ENCODE results near the gene OTUD7B. TPM values are rescaled to one million over a fixed set of nuclear protein-coding genes. Genes with fewer than 3 reads are reported as not detected.

The OTUD7B gene
- total and polyA plus RNA-seq, 5 donors from 2014 or later, result 0.57 to 6.7 (median 1.3) TPM

DNA sequence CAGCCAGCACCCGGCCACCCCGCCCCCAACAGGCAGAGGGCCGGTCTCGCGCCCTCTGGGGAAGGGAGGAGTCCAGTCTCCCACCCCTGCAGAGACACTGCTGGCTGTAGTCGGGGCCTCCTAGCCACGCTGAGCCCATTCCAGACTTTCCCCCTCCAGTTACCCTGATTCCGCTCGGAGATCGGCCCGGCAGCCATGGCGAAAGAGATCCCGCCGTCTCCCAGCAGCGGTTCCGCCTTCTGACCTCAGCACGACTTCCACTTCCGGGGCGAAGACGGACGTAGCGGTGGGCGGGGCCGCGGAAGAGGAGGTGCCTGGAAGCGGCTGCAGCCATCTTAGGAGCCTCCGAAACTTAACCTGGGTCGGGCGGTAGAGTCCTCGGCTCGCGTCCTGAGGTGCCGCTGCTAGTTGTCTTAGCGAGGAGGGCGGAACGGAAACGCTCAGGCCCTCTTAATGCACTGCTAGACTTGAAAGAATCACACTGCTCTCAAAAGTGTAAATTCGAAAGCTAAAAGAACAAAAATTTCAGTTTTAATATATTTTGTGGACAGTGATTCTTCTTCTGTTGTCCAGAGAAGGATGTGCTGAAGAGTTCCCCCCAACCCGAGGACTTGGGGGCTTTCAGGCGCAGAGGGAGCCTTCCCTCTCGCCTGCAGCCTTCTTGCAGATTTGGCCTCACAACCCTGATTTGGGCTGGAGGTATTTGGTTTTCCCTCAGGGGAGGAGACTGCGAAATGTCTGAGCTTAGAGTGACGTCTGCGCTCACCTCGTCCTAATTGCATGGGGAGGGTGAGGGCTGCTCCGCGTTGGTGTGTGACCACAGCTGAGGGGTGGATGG is 82.7 kb downstream of the OTUD7B start, which contains the start of gene SF3B4:
TSS of gene SF3B4 (minus strand) at position 241 of the 838 bp plus-strand sequence. CDS start at position 197, 44 bp downstream.
- peaks cover 5% of the 10 kb centered on the region for H3K27me3 Mint-ChIP-seq
- peak within 1 kb of the TSS; percentile 97 to 99 (median 98) for H3K27ac Mint-ChIP-seq
- Histone ChIP-seq H3K4me1 (ENCODE audit: control insufficient read depth, insufficient read depth, low read length, poor library complexity, severe bottlenecking) (peaks cover 29% of the 10 kb centered on the region), H3K36me3 (ENCODE audit: control insufficient read depth, insufficient read depth, low read length) (peaks cover 40% of the 10 kb centered on the region), H3K27ac (ENCODE audit: insufficient read depth, low read length, poor library complexity, severe bottlenecking) (peak within 1 kb of the TSS; percentile 97), H3K27me3 (ENCODE audit: control insufficient read depth, insufficient read depth, low read length) (no peaks in the 10 kb centered on the region), H3K4me3 (ENCODE audit: low read depth, low read length) (peak within 1 kb of the TSS; percentile 92), H3K9me3 (ENCODE audit: control insufficient read depth in 2 of 2, low read length in 2 of 2) (no peaks in the 10 kb centered on the region)
- H3K36me3 Mint-ChIP-seq, result peaks cover 35% of the 10 kb centered on the region
- ATAC-seq (ENCODE audit: low read depth in 2 of 2), result peak; percentile 97 to 98
- peak within 1 kb of the TSS; percentile 95 to 100 (median 96) for H3K4me3 Mint-ChIP-seq
- H3K9me3 Mint-ChIP-seq, result no peaks in the 10 kb centered on the region
- peaks cover 23 to 49% (median 30%) of the 10 kb centered on the region in 4 donors for H3K4me1 Mint-ChIP-seq
- DNase-seq, result peak; percentile 93 to 98 (median 95)

GRCh38 chr1:149927056-149927562 is 83.4 kb downstream of the OTUD7B start:
- Mint-ChIP-seq H3K4me3 (peak overlapping the region; percentile 95 to 100 (median 96)), H3K36me3 (peaks cover 39% of the 10 kb centered on the region), H3K4me1 (peaks cover 23 to 49% (median 30%) of the 10 kb centered on the region in 4 donors), H3K9me3 (no peaks in the 10 kb centered on the region), H3K27me3 (peaks cover 2% of the 10 kb centered on the region), H3K27ac (peak overlapping the region in 2 of 3 donors; percentile 97 to 98)
- DNase-seq, result no peak
- Histone ChIP-seq H3K4me3 (ENCODE audit: low read depth, low read length) (peak overlapping the region; percentile 92), H3K9me3 (ENCODE audit: control insufficient read depth in 2 of 2, low read length in 2 of 2) (no peaks in the 10 kb centered on the region), H3K4me1 (ENCODE audit: control insufficient read depth, insufficient read depth, low read length, poor library complexity, severe bottlenecking) (peaks cover 29% of the 10 kb centered on the region), H3K27me3 (ENCODE audit: control insufficient read depth, insufficient read depth, low read length) (no peaks in the 10 kb centered on the region), H3K27ac (ENCODE audit: insufficient read depth, low read length, poor library complexity, severe bottlenecking) (peak overlapping the region; percentile 97), H3K36me3 (ENCODE audit: control insufficient read depth, insufficient read depth, low read length) (peaks cover 44% of the 10 kb centered on the region)
- no peak for ATAC-seq (ENCODE audit: low read depth in 2 of 2)

DNA sequence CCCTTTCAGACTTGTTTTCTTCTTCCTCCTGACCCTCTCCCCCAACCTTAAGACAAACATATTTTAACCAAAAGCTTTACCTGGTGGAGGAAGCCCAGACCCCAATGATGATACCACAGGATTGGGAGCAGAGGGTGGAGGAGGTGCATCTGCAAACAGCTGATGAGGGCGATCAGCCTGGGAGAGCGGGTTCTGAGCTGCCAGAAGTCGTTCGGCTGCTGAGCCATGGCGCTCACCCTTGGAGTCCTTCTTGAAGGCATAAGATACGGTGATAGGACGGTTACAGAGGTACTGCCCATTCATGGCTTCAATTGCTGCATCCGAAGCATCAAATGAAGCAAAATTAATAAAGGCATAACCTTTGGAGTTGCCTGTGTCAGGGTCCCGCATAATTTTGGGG is 84.2 kb downstream of the OTUD7B start:
- Histone ChIP-seq H3K4me3 (ENCODE audit: low read depth, low read length) (peak overlapping the region; percentile 92), H3K27ac (ENCODE audit: insufficient read depth, low read length, poor library complexity, severe bottlenecking) (no peak overlapping the region), H3K27me3 (ENCODE audit: control insufficient read depth, insufficient read depth, low read length) (no peaks in the 10 kb centered on the region), H3K4me1 (ENCODE audit: control insufficient read depth, insufficient read depth, low read length, poor library complexity, severe bottlenecking) (peaks cover 29% of the 10 kb centered on the region), H3K9me3 (ENCODE audit: control insufficient read depth in 2 of 2, low read length in 2 of 2) (no peaks in the 10 kb centered on the region), H3K36me3 (ENCODE audit: control insufficient read depth, insufficient read depth, low read length) (peaks cover 44% of the 10 kb centered on the region)
- Mint-ChIP-seq H3K9me3 (no peaks in the 10 kb centered on the region), H3K36me3 (peaks cover 44% of the 10 kb centered on the region), H3K27ac (peak overlapping the region in 1 of 3 donors; percentile 42), H3K4me1 (peaks cover 23 to 51% (median 30%) of the 10 kb centered on the region in 4 donors), H3K4me3 (peak overlapping the region; percentile 43 to 96 (median 92)), H3K27me3 (no peaks in the 10 kb centered on the region)
- DNase-seq (no peak), ATAC-seq (ENCODE audit: low read depth in 2 of 2) (no peak)

- H3K9me3 Mint-ChIP-seq, result no peaks in the 10 kb centered on the region
- peaks cover 44% of the 10 kb centered on the region for H3K36me3 Mint-ChIP-seq
- Histone ChIP-seq H3K27me3 (ENCODE audit: control insufficient read depth, insufficient read depth, low read length) (no peaks in the 10 kb centered on the region), H3K4me3 (ENCODE audit: low read depth, low read length) (peak overlapping the region; percentile 92), H3K36me3 (ENCODE audit: control insufficient read depth, insufficient read depth, low read length) (peaks cover 44% of the 10 kb centered on the region), H3K9me3 (ENCODE audit: control insufficient read depth in 2 of 2, low read length in 2 of 2) (no peaks in the 10 kb centered on the region), H3K4me1 (ENCODE audit: control insufficient read depth, insufficient read depth, low read length, poor library complexity, severe bottlenecking) (peaks cover 29% of the 10 kb centered on the region), H3K27ac (ENCODE audit: insufficient read depth, low read length, poor library complexity, severe bottlenecking) (no peak overlapping the region)
- peak overlapping the region; percentile 89 to 96 (median 94) for H3K4me3 Mint-ChIP-seq
- peaks cover 23 to 48% (median 30%) of the 10 kb centered on the region in 4 donors for H3K4me1 Mint-ChIP-seq
- ATAC-seq (ENCODE audit: low read depth in 2 of 2) (no peak), DNase-seq (no peak)
- H3K27me3 Mint-ChIP-seq, result no peaks in the 10 kb centered on the region
- H3K27ac Mint-ChIP-seq, result peak overlapping the region in 1 of 3 donors; percentile 42
These were observed 84.8 kb downstream of the OTUD7B start for GRCh38 chr1:149925751-149926150.

DNA sequence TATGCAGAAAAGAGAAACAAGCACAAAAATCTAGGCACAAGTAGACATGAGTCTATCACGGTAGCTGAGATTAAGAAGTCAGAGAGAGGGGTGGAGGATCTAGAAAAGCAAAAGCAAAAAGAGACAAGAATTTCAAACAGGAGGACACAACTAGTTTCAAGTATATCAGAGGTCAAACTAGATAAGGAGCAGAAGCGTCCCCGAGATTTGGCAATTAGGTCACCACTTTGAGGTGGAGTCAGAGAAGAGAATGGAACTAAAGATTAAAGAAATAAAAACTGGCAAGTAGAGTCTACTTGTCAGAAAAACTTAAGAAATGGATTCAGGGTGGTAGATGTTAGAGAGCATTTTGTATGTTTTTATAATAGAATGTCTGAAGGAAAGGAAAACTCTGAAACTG is 85.2 kb downstream of the OTUD7B start:
- H3K27ac Mint-ChIP-seq, result no peak overlapping the region
- no peak for DNase-seq
- Histone ChIP-seq H3K27me3 (ENCODE audit: control insufficient read depth, insufficient read depth, low read length) (no peaks in the 10 kb centered on the region), H3K36me3 (ENCODE audit: control insufficient read depth, insufficient read depth, low read length) (peaks cover 44% of the 10 kb centered on the region), H3K4me3 (ENCODE audit: low read depth, low read length) (no peak overlapping the region), H3K9me3 (ENCODE audit: control insufficient read depth in 2 of 2, low read length in 2 of 2) (no peaks in the 10 kb centered on the region), H3K27ac (ENCODE audit: insufficient read depth, low read length, poor library complexity, severe bottlenecking) (no peak overlapping the region), H3K4me1 (ENCODE audit: control insufficient read depth, insufficient read depth, low read length, poor library complexity, severe bottlenecking) (peaks cover 29% of the 10 kb centered on the region)
- peak overlapping the region; percentile 51 to 96 (median 90) for H3K4me3 Mint-ChIP-seq
- no peaks in the 10 kb centered on the region for H3K27me3 Mint-ChIP-seq
- ATAC-seq (ENCODE audit: low read depth in 2 of 2), result no peak
- H3K36me3 Mint-ChIP-seq, result peaks cover 44% of the 10 kb centered on the region
- H3K9me3 Mint-ChIP-seq, result no peaks in the 10 kb centered on the region
- peaks cover 23 to 48% (median 30%) of the 10 kb centered on the region in 4 donors for H3K4me1 Mint-ChIP-seq

DNA sequence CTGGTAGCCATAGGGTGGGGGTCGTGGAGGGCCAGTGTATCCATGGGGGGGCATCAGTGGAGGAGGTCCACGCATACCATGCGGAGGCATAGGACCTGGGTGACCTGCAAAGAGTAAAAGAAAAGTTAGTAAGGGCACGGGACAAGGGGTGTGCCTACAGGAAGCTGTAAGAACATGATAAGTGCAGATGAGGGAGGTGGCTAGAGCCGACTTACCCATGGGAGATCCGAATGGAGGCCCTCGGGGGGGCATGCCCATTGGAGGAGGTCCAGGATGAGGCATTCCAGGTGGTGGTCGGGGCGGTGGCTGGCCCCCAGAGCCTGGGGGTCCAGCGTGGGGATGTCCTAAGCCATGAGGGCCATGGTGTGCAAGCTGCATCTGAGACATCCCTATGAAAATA is 86.9 kb downstream of the OTUD7B start:
- no peak for ATAC-seq (ENCODE audit: low read depth in 2 of 2)
- H3K27me3 Mint-ChIP-seq, result peaks cover 3% of the 10 kb centered on the region
- H3K27ac ChIP-seq (ENCODE audit: insufficient read depth, low read length, poor library complexity, severe bottlenecking), result no peak overlapping the region
- H3K36me3 ChIP-seq (ENCODE audit: control insufficient read depth, insufficient read depth, low read length), result peaks cover 44% of the 10 kb centered on the region
- peaks cover 3% of the 10 kb centered on the region for H3K27me3 ChIP-seq (ENCODE audit: control insufficient read depth, insufficient read depth, low read length)
- no peak overlapping the region for H3K4me3 ChIP-seq (ENCODE audit: low read depth, low read length)
- H3K36me3 Mint-ChIP-seq, result peaks cover 44% of the 10 kb centered on the region
- DNase-seq, result no peak
- no peaks in the 10 kb centered on the region for H3K9me3 Mint-ChIP-seq
- H3K4me1 ChIP-seq (ENCODE audit: control insufficient read depth, insufficient read depth, low read length, poor library complexity, severe bottlenecking), result peaks cover 28% of the 10 kb centered on the region
- no peaks in the 10 kb centered on the region for H3K9me3 ChIP-seq (ENCODE audit: control insufficient read depth in 2 of 2, low read length in 2 of 2)
- H3K4me3 Mint-ChIP-seq, result peak overlapping the region; percentile 1 to 83 (median 48)
- H3K27ac Mint-ChIP-seq, result no peak overlapping the region
- peaks cover 22 to 44% (median 30%) of the 10 kb centered on the region in 4 donors for H3K4me1 Mint-ChIP-seq

GRCh38 chr1:149917571-149918144 is 92.9 kb downstream of the OTUD7B start, which contains the start of gene SV2A:
TSS of gene SV2A (minus strand) at chr1:149917844. CDS start at chr1:149913840, 4,004 bp downstream.
- Mint-ChIP-seq H3K4me3 (peak within 1 kb of the TSS; percentile 82 to 90 (median 88)), H3K4me1 (peaks cover 0 to 52% (median 15%) of the 10 kb centered on the region in 4 donors), H3K27ac (peak within 1 kb of the TSS; percentile 65 to 91 (median 86)), H3K9me3 (peaks cover 0 to 1% (median 0%) of the 10 kb centered on the region in 7 donors), H3K36me3 (peaks cover 8% of the 10 kb centered on the region), H3K27me3 (peaks cover 12% of the 10 kb centered on the region)
- H3K4me1 ChIP-seq (ENCODE audit: control insufficient read depth, insufficient read depth, low read length, poor library complexity, severe bottlenecking), result peaks cover 20% of the 10 kb centered on the region
- peaks cover 5% of the 10 kb centered on the region for H3K27me3 ChIP-seq (ENCODE audit: control insufficient read depth, insufficient read depth, low read length)
- H3K4me3 ChIP-seq (ENCODE audit: low read depth, low read length), result peak within 1 kb of the TSS; percentile 71
- DNase-seq, result peak in 2 of 3 donors; percentile 22 to 41
- H3K36me3 ChIP-seq (ENCODE audit: control insufficient read depth, insufficient read depth, low read length), result peaks cover 4% of the 10 kb centered on the region
- H3K27ac ChIP-seq (ENCODE audit: insufficient read depth, low read length, poor library complexity, severe bottlenecking), result no peak within 1 kb of the TSS
- peak; percentile 35 to 52 for ATAC-seq (ENCODE audit: low read depth in 2 of 2)
- no peaks in the 10 kb centered on the region for H3K9me3 ChIP-seq (ENCODE audit: control insufficient read depth in 2 of 2, low read length in 2 of 2)
